ENCODE results near the gene SLX9. TPM values are rescaled to one million over a fixed set of nuclear protein-coding genes. Genes with fewer than 3 reads are reported as not detected.
"Not testable (repeated sequence)": the region's sequence is repeated elsewhere in the genome, so short reads cannot be mapped to it uniquely, and the experiment has no call there.

Gene SLX9
- polyA plus RNA-seq, 12 donors, result 12.8 to 34.5 (median 15.4) TPM; not detected in 1

- no peak for DNase-seq
Measured at GRCh38 chr21:44971672-44971995, 31.8 kb downstream of the SLX9 start.

GRCh38 chr21:44972301-44972814, 32.5 kb downstream of the SLX9 start:
- no peak for DNase-seq

GRCh38 chr21:44972821-44973220, 33.0 kb downstream of the SLX9 start:
- DNase-seq, result no peak

- no peak for DNase-seq
Measured at GRCh38 chr21:44973598-44973997, 33.8 kb downstream of the SLX9 start.

GRCh38 chr21:44974676-44975075, 34.8 kb downstream of the SLX9 start:
- no peak for DNase-seq

- DNase-seq, result no peak
Measured at GRCh38 chr21:44975720-44976555, 36.1 kb downstream of the SLX9 start.

- DNase-seq, result not testable (repeated sequence)
Measured at GRCh38 chr21:44976556-44977393, 36.9 kb downstream of the SLX9 start.

GRCh38 chr21:44977616-44978340, 37.9 kb downstream of the SLX9 start:
- no peak for DNase-seq

GRCh38 chr21:44979687-44980561, 40.1 kb downstream of the SLX9 start:
- no peak for DNase-seq

- no peak for DNase-seq
Measured at GRCh38 chr21:44980562-44981489, 41.0 kb downstream of the SLX9 start.

- DNase-seq, result no peak
Measured at GRCh38 chr21:44982558-44983250, 42.9 kb downstream of the SLX9 start.

- no peak for DNase-seq
Measured at GRCh38 chr21:44983421-44984206, 43.8 kb downstream of the SLX9 start.

GRCh38 chr21:44984428-44984791, 44.6 kb downstream of the SLX9 start:
- no peak for DNase-seq

- no peak for DNase-seq
Measured at GRCh38 chr21:44984792-44985440, 45.1 kb downstream of the SLX9 start.

GRCh38 chr21:44985441-44986401, 45.9 kb downstream of the SLX9 start:
- no peak for DNase-seq

- DNase-seq, result no peak
Measured at GRCh38 chr21:44986471-44987291, 46.9 kb downstream of the SLX9 start.
